Renal cortex interstitium (tissue), 11 donors: ENCODE data around the gene C14orf119. TPM values are rescaled to one million over a fixed set of nuclear protein-coding genes. Genes with fewer than 3 reads are reported as not detected.

Experiments
- DNase-seq, 11 donors: peaks; one replicate each; pipeline ENCODE4 v3.0.0-alpha.2; 2013; ENCODE audit warnings: low read depth in 9 of 11, low spot score in 4 of 11; ENCODE audit errors: extremely low read depth in 1 of 11
- polyA plus RNA-seq, 3 donors: library from polyadenylated mRNA; unstranded; fragments of 120-200 nt; gene quantifications; one replicate each; pipeline ENCODE4 v1.2.1, GENCODE V29; 2013; ENCODE audit not compliant: insufficient read length in 3 of 3

Gene C14orf119
- polyA plus RNA-seq, 3 donors, result 68.8 to 88.5 (median 86.0) TPM

DNA sequence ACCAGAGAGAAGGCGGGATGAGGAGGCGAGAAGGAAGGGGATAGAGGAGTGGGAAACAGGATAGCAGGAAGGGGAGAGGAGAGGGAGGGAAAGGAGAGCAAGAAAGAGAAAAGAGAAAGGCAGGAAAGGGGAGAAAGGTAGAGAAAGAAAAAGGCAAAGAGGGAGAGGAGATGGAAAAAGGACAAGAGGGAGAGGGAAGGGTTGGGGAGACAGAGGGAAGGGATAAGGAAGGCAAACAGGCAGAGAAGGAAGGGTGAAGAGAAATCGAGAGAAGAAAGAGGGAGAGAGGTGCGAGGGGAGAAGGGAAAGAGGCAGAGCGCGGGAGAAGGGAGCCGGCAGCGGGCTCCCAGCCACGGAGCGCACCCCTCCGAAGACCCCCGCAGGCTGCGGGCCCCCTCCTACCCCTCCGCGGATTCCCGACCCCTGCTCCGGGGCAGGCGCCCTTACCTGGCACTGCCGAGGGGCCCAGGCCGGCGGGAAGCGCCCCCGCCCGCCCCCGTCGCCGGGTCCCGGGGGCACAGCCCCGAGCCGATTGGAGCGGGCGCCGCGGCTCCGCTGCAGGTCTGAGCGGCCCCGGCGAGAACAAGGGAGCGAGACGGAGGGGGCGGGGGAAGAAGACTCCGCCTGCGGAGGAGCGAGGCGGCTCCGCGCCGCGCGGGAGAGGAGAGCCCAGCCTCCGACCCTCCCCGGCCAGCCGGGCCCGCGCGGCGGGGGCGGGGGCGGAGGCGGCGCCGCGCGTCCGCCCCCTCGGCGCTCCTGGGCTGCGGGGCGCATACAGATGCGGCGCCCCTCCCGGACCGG is 38.1 kb upstream of the C14orf119 start, which contains the start of gene CDH24:
Gene CDH24, minus strand, starts transcription at position 565 of the 801 bp plus-strand sequence. CDS start 1,787 bp downstream, outside the sequence.
- peak in 8 of 11 donors; percentile 63 to 83 (median 76) for DNase-seq

DNA sequence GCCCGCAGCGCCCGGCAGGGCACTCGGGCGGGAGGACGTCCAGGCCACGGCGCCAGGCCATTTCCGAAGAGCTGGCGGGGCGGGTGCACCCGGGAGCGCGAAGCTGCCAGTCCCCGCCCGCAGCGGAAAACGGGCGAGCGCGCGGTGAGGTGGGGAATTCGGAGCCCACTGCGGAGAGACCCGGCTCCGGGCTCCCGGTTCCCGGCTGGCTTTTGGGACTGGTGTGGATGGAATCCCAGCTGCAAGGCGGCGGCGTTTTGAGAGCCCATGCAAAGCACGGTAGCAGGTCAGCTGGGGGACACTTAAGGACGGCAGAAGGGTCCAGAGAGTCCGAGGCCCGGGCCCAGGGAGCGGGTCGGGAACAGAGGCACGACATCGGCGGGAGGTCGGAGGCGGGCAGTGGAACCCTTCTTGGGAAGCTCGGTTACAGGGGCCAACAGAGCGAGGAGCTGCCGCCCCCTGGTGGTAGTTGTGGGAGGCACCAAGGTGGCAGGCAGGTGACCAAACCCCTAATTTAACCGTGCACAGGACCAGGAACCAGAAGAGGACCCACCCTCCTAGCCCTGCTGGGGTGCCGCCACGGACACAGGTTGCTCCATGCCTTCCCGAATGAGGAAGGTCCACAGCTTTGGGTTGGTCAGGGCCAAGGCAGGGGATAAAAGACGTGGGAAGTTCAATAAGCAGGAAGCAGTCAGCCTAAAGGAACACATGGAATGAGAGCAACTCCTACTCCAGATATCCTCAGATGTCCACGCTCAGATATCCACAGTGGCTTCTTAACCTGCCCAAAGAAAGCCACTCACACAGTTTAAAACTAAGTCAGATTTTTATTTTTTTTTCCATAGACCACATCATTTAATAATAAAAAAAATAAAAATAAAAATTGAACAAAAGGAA is 37.3 kb upstream of the C14orf119 start:
- peak in 10 of 11 donors; percentile 79 to 90 (median 87) for DNase-seq

DNA sequence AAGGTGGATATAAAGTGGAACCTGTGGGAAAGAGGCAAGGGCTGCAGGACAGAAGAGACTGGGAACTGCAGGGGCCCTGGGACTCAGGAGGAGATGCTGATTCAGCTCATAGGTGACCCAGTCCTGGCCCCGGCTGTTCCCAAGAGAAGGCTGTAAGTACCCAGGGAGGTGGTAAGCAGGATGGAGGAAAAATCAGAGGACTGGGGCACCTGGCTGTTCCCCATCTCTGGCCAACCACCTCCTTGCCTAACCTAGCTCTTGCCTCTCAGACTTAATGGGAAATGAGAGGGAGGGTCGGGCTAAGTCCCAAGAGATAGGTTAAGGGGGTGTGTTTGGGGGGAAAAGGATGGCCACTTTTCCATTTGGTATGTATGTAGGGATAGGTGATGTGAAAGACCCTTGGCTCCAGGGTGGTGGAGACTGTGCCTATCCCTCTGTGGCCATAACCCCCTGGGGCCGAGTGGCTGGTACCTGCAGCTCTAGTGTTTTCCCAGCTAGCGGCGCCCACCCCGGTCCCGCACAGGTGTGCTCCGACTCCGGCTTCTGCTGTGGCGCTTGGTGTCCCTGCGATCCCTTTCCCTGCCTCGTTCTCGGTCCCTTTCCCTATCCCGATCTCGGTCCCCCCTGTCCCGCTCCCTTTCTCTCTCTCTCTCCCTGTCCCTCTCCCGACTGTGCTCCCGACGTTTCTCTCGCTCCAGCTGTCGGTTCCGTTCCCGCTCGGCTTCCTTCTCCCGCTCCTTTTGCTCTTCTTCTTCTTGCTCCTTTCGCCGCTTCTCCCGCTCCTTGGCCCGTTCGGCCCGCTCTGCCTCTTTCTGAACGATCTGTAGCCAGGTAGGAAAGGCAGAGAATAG is 36.4 kb upstream of the C14orf119 start:
- no peak for DNase-seq

DNA sequence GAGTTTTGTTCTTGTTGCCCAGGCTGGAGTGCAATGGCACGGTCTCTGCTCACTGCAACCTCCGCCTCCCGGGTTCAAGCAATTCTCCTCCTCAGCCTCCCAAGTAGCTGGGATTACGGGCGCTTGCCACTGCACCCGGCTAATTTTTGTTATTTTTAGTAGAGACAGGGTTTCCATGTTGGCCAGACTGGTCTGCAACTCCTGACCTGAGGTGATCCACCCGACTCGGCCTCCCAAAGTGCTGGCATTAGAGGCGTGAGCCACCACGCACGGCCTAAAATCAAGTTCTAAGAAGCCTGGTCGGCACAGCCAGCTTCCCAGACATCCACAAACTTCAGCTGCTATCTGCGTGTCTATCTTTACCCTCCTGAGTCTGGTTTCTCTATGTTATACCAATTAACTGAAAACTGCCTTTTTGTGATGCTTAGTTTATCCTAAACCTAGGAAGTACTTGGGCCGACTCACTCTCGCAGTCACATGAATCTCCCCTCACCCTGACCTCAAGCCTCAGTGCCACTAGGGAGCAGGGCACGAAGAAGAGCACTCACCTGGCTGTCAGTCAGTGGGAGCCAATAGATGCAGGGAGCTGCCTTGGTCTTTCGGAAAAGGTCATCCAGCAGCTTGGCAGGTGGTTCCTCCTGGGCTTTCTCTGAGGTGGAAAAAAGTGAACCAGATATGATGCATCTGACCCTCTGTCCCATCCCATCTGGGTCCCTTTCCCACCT is 34.6 kb upstream of the C14orf119 start:
- DNase-seq, result no peak

DNA sequence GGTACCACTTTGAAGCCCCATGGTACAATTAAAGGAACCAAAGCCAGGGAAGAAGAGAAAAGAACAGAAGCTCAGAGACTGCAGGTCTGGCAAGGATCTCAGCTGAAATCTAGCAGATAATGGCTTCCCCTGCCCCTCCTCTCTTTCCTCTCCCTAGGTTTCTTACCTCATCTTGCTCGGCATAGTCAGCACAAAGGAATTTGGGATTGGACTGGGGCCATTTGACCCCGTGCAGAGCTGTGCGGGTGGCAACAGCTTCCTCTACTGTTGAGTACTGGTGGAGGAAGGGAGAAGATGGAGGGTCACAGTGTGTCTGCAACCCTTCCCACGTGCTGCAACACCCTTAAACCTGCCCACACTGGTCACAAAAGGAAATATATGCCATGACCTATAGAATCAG is 33.3 kb upstream of the C14orf119 start:
- no peak for DNase-seq

DNA sequence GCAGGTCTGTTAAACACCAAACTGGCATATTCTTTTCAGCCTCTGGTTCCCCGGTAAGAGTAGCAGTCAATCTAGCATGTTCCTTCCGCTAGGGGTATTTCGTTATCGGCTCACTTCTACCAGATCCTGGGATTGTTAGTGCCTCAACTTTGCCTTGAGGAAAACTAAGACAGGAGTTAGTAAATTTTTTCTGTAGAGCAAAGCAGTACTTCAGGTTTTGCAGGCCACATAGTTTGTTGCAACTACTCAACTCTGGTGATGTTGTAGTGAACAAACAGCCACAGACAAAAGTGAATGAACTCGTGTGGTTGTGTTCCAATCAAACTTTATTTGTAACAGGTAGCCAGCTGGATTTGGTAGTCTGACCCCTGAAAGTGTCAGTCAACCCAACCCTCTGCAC is 31.7 kb upstream of the C14orf119 start:
- DNase-seq, result no peak

DNA sequence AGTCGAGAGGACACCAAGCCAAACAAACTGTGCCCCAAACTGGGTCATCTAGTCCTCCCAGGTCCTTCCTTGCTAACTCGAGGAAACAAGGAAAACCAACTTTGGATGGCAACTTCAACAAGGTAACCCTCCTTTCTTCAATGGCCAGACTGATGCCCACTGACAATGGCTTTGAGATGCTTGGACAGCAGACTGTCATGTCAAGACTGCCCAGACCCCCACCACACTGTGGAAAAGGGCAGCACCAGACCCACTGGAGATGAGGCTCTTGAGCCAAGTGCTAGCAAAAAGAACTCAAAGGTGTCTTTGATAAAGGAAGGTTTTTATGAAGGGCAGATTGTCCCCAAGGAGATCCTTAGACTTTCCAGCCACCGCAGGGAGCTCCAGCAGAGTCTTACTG is 28.9 kb upstream of the C14orf119 start:
- DNase-seq, result no peak

DNA sequence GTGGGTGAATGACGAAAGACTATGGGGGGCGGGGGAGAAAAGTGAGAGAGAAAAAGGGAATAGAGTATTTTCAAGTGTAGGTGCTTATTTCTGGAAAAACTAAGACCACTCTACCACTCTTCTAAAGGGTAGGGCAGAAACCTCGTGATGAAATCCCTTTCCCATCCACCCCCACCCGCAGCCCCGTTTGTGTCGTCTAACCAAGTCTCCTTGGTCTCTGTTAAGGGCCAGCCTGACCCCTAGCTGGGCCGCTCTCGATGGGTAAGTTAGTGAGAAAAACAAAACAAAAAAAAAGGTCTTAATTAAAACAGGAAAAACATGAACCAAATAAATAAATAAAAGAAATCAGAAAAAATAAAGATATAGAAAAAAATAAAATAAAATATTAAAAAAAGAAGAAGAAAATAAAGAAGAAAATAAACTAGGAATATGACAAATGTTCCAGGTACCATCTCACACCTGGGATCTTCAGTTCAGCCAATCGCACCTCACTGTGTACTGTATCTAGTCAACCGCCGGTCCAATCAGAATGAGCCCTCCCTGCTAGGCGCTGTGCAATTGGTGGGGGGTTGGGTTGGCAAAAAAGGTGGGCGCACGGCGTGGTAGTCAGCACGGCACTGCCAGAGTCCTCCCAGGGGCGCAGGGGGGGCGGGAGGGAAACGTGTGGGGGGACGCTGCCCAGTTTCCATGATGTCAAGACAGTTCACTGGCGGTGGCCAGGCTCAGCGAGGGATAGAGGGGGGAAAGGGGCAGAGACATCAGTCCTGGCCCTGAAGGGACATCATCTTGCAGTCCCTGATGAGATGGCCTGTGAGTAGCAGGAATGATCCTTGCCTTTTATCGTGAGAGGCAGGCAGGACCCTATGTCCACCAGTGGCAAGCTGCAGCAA is 28.2 kb upstream of the C14orf119 start:
- DNase-seq, result no peak

DNA sequence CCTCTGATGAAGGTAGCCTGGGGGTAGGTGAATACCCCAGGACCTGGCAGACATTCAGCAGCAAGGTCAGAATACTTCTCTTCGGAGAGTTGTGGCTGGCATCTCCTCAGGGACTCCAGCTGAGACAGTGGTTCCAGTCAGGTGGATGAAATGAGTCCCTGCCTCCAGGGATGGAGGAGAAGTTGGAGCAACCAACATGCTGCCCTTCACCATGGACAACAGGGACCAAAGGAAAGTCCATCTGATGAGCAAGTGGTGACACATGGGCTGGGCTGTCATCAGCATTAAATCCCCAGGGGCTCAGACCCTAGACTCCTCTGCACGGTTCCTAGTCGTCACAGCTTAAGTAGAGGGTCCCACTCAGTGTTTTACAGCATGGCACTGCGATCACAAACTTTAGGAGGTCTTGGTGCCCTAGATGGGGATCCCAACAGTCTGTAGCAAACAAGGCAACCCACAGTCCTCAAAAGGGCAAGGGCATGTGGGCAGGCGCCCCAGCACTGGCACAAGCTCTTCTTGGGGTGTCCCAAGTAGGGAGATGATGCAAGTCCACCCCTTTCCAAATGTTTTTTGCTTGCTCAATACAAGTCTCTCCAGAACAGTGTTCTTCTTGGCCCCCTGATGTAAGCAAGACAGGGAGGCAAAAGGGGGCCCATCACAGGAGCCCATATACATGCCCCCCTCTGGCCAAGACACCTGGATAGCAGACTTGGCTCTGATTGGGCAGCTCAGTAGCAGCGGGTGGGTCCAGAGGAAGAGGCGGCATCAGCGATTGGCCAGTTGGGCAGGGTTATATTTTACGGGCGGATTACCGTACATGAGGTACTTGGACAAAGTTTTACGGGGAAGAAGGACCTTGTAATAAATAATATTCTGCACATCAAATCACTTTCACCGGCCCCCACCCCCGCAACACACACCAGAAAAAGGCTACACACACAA is 27.2 kb upstream of the C14orf119 start:
- DNase-seq, result no peak

DNA sequence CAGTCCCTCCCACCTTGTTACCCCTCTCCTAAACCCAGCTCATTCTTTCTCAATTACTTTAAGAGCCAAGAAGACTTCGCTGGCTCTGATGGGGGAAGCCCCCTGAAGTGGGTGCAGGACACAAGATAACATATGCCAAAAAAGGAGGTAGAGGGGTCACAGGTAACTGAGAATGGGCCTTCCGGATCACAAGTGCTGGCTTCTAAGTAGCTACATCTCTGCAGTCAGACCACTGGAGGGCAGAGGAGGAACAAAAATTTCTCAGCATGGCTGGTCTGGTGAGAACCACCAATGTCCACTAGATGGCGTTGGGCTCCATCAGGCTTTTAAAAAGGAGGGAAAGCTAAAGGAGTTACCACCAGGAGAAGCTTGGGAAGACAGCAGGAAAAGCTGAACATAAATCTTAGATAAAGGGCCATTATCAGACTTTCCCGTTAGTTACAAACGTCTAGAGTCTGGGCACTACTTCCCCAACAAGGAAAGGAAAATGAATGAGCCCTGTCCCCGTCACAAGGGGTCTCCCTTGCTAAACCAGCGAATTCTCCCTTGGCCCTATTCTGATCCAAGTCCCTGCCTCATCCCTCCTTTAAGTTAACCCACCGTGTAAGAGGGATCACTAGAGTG is 26.4 kb upstream of the C14orf119 start:
- DNase-seq, result peak; percentile 77 to 92 (median 87)

DNA sequence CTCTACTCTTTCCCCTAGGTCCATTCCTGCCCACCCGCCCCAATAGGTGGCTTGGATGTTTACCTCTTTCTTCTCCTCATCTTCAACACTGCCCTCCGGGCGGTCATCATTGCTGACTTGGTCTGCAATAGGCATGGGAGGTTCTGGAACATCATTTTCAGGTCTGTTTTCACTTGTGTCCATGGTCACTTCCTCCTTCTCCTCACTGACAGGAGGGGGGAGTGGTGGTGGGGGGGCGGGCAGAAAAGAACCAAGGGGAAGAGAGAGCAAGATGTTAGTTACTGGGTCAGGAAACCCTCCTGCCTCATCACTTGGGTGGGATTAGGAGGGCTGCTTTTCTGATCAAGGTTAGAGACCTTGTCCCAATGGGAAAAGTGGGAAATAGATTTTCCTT is 25.9 kb upstream of the C14orf119 start:
- no peak for DNase-seq

DNA sequence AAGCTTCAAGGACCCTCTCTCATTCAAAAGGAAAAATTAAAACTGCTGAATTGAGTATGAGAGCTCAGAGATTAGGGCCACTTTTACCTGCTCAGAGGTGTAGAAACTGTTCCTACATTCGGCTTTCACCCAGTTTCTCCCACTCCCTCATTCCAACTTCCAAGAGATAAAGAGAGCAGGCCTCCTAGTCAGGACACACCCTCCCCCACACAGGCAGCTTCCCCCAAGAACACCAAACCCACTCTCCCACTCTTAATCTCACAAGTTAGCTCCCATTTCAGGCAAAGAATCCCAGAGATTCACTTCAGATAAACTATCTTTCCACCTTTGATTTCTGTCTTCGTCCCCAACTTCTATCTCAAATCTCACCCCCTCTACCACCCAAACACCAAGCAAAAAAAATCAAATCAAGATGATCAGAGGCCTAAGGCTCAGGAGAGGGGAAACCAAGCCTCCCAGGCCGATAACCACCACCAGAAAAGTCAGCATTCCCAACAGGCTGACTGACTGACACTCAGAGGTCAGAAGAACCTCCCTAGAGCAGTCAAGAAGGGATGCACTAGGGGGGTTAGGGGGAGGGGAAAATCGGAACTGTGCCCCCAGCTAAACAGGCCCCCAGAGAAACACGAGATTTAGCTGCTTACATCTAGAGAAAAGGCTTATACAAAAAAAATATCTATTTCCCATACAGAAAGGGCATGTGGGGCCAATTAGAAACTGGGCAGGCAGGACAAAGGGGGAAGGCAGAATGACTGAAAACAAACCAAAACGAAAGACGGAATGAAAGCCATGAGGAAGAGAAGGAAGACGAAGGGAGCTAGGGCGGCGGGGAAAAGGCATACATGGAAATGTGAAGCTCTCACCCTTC is 24.8 kb upstream of the C14orf119 start:
- no peak for DNase-seq

DNA sequence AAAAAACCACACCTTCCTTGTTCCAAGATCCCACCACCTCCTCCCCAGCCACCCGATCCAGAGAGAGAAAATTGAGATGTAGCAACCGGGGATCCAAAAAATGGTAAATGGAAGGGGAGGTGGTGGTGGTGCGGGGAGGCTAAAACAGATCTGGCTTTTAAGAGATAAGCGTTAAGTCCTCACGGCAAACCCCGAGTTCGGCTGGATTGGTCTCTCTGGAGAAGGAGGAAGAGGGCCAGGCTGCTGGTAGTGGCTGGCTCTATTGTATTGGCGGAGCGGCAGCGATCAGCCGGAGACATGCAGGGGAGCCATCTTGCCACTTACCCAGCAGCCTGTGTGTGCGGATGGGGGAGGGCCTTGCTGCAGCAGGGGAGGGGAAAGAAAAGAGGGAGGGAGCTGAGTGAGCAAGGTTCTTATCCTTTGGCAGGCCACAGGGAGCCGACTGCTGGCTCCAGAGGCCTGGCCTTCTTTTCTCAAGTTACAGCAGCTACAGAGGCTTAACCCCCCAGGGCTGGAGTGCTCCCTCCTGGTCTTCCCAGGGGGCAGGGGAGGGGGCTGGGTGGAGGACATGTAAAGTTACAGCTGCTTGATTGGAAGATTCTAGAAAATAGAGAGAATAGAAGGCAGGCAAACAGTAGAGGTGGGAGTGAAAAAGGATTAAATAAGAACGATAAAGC is 23.9 kb upstream of the C14orf119 start:
- DNase-seq, result peak in 9 of 11 donors; percentile 73 to 90 (median 84)

DNA sequence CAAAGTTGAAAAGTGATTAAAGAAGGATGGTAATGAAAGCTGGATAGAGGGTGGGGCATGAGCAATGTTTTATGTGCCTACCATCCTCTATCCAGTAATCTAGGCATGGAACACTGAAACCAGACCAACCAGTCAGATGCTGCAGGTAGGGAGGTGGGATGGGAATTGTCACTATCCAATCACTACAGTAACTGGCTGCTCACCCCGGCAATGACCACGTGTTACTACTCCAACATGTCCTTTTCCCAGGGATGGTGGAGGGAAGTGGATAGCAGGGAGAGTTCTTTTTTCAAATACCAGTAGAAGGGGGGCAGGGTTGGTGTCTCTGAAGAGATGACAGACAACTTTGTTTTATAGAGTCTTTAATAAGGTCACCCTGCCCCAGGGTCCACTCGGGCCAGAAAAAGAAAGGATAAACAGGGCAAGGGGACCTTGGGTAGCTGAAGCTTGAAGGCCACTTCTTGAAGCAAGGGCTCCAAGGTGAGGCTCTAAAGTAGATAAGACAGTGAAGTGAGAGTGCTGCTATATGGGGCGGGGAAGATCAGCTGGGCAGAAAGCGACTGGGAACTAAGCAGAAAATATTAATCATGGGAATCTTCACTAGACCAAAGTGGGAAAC is 23.3 kb upstream of the C14orf119 start:
- no peak for DNase-seq
